Natural killer cell (primary cell): ENCODE results near the gene MTCH2. TPM values are rescaled to one million over a fixed set of nuclear protein-coding genes. Genes with fewer than 3 reads are reported as not detected.
"Not testable (repeated sequence)": the region's sequence is repeated elsewhere in the genome, so short reads cannot be mapped to it uniquely, and the experiment has no call there.

ENCODE experiments used
- ATAC-seq, 3 donors: fragments of 150-1000 bp in 2 of 3; fragments of 200-7000 bp in 1 of 3; cut with Tn5 transposase; 1 replicate in 1 of 3; 2 replicates in 2 of 3; pipeline ENCODE4 v1.10.0; 2021; ENCODE audit warnings: mild to moderate bottlenecking in 2 of 3, moderate library complexity in 2 of 3
- DNase-seq, 2 donors: peaks; one replicate each; pipeline versions ENCODE4 v3.0.0 to v3.0.0-alpha.2; 2013 to 2021; ENCODE audit warnings: mixed read lengths in 1 of 2
- H3K27ac ChIP-seq: one replicate; pipeline ENCODE4 v1.5.1; 2013; ENCODE audit warnings: mild to moderate bottlenecking, low read length
- H3K27me3 ChIP-seq: one replicate; pipeline ENCODE4 v1.6.1; 2013; ENCODE audit warnings: low read length; ENCODE audit not compliant: control insufficient read depth, insufficient read depth
- H3K36me3 ChIP-seq: one replicate; pipeline ENCODE4 v1.6.1; 2013; ENCODE audit warnings: low read length; ENCODE audit not compliant: control insufficient read depth, insufficient read depth
- H3K4me1 ChIP-seq: one replicate; pipeline ENCODE4 v1.6.1; 2013; ENCODE audit warnings: low read length; ENCODE audit not compliant: control insufficient read depth, insufficient read depth
- H3K4me3 ChIP-seq: one replicate; pipeline ENCODE4 v1.5.1; 2013; ENCODE audit warnings: low read length
- H3K9me3 ChIP-seq: one replicate; pipeline ENCODE4 v1.6.1; 2013; ENCODE audit warnings: low read length; ENCODE audit not compliant: control insufficient read depth, insufficient read depth
- H3K27ac Mint-ChIP-seq, 2 donors: one replicate each; pipeline ENCODE4 v1.8.0; 2022; ENCODE audit warnings: mild to moderate bottlenecking in 2 of 2, mixed read lengths in 2 of 2, moderate library complexity in 1 of 2
- H3K27me3 Mint-ChIP-seq, 2 donors: one replicate each; pipeline ENCODE4 v1.8.0; 2022; ENCODE audit warnings: low read depth in 2 of 2, mixed read lengths in 2 of 2
- H3K36me3 Mint-ChIP-seq: one replicate; pipeline ENCODE4 v1.8.0; 2022; ENCODE audit warnings: mixed read lengths
- H3K4me1 Mint-ChIP-seq, 2 donors: one replicate each; pipeline ENCODE4 v1.8.0; 2022; ENCODE audit warnings: mixed read lengths in 2 of 2
- H3K4me3 Mint-ChIP-seq: one replicate; pipeline ENCODE4 v1.8.0; 2022; ENCODE audit warnings: mild to moderate bottlenecking, moderate library complexity, mixed read lengths
- H3K9me3 Mint-ChIP-seq, 2 donors: one replicate each; pipeline ENCODE4 v1.8.0; 2022; ENCODE audit warnings: mixed read lengths in 2 of 2
- CTCF ChIP-seq: fragments of 200-600 bp; IDR thresholded peaks from one replicate; pipeline ENCODE4 v1.8.0; 2022; ENCODE audit warnings: antibody characterized with exemption
- WGBS: methylation state at CpG from one replicate; pipeline ENCODE4 v1.1.7; 2013; ENCODE audit warnings: missing lambda C conversion rate; ENCODE audit not compliant: insufficient coverage; 5-methylcytosine and 5-hydroxymethylcytosine counted together
- intact Hi-C: fragments of 100-400 bp; cut with micrococcal nuclease; formaldehyde crosslinking; loops from one replicate; pipeline ENCODE4 v1.14.2; 2022
- total RNA-seq, 4 donors: library from RNA; stranded (reverse); fragments of 120-200 nt in 1 of 4; gene quantifications; one replicate each; pipeline versions ENCODE4 v1.2.3 to v1.2.4, GENCODE V29; 2013 to 2022

Gene MTCH2
- total RNA-seq, 3 donors from 2014 or later (not counting 1 experiment from before 2014, with no cell fraction given), result 25.0 to 32.4 (median 31.4) TPM

GRCh38 chr11:47688991-47689390 lies 46.6 kb upstream of the MTCH2 start:
- no peaks in the 10 kb centered on the region for H3K9me3 ChIP-seq
- ATAC-seq (no peak), DNase-seq (no peak)
- intact Hi-C loops, result no loop called here
- H3K4me1 Mint-ChIP-seq, result no peaks in the 10 kb centered on the region
- H3K9me3 Mint-ChIP-seq, result no peaks in the 10 kb centered on the region
- no peaks in the 10 kb centered on the region for H3K36me3 ChIP-seq
- no peak overlapping the region for H3K4me3 ChIP-seq
- H3K27me3 ChIP-seq, result no peaks in the 10 kb centered on the region
- no peak overlapping the region for H3K27ac ChIP-seq
- H3K36me3 Mint-ChIP-seq, result no peaks in the 10 kb centered on the region
- H3K4me3 Mint-ChIP-seq, result no peak overlapping the region
- no peaks in the 10 kb centered on the region for H3K27me3 Mint-ChIP-seq
- H3K4me1 ChIP-seq, result no peaks in the 10 kb centered on the region
- TF ChIP-seq CTCF, result no peak
- WGBS, result 87% methylated on average over 1 of the region's 2 CpGs
- H3K27ac Mint-ChIP-seq, result no peak overlapping the region

DNA sequence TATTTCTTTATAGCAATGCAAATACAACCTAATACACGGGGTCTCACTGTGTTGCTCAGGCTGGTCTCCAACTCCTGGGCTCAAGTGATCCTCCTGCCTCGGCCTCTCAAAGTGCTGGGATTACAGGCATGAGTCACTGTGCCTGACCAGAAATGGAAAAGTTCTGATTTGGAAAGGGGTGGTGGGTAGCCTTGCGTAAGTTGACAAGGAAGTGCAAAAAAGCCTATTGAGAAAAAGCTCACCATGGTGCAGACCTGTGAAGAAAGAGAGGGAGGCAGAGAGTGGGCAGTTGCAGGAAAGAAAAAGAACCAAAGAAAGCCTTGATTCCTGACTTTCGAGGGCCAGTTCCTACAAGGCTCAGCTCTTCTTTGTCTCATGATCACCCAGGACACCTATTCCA lies 45.8 kb upstream of the MTCH2 start:
- Mint-ChIP-seq H3K27me3 (no peaks in the 10 kb centered on the region), H3K36me3 (no peaks in the 10 kb centered on the region), H3K4me1 (no peaks in the 10 kb centered on the region), H3K4me3 (no peak overlapping the region), H3K9me3 (no peaks in the 10 kb centered on the region), H3K27ac (no peak overlapping the region)
- TF ChIP-seq CTCF, result no peak
- no peaks in the 10 kb centered on the region for H3K27me3 ChIP-seq
- H3K4me1 ChIP-seq, result no peaks in the 10 kb centered on the region
- WGBS, result 95% methylated on average over 4 of the region's 4 CpGs
- ATAC-seq, result no peak
- no peaks in the 10 kb centered on the region for H3K36me3 ChIP-seq
- no peaks in the 10 kb centered on the region for H3K9me3 ChIP-seq
- no peak for DNase-seq
- no peak overlapping the region for H3K27ac ChIP-seq
- H3K4me3 ChIP-seq, result no peak overlapping the region
- intact Hi-C loops, result no loop called here

- H3K36me3 ChIP-seq, H3K9me3 ChIP-seq, DNase-seq, H3K27ac ChIP-seq, H3K27me3 ChIP-seq, H3K4me1 Mint-ChIP-seq, H3K9me3 Mint-ChIP-seq, H3K4me3 Mint-ChIP-seq, H3K36me3 Mint-ChIP-seq, H3K27ac Mint-ChIP-seq, H3K4me1 ChIP-seq, intact Hi-C loops, H3K27me3 Mint-ChIP-seq, ATAC-seq, H3K4me3 ChIP-seq: not testable (repeated sequence)
- no CpG with 5 or more reads among the region's 3 CpGs for WGBS
Observed at GRCh38 chr11:47686704-47687103, 44.3 kb upstream of the MTCH2 start.

DNA sequence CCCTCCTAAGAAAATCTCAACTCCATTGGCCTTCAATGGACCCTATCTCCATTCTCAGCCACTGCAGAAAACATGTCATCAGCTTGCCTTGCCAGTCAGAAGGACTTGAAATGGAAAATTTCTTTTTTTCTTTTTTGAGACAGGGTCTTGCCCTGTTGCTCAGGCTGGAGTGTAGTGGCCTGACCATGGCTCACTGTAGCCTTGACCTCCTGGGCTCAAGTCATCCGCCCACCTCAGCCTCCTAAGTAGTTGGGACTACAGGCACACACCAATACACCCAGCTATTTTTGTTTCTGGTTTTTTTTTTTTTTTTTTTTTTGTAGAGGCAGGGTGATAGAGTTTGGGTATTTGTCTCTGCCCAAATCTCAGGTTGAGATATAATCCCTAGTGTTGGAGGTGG lies 43.8 kb upstream of the MTCH2 start:
- no peak for ATAC-seq
- Histone ChIP-seq H3K9me3 (no peaks in the 10 kb centered on the region), H3K4me3 (no peak overlapping the region), H3K4me1 (no peaks in the 10 kb centered on the region), H3K27ac (no peak overlapping the region), H3K36me3 (no peaks in the 10 kb centered on the region), H3K27me3 (no peaks in the 10 kb centered on the region)
- no peak for TF ChIP-seq CTCF
- Mint-ChIP-seq H3K9me3 (no peaks in the 10 kb centered on the region), H3K36me3 (no peaks in the 10 kb centered on the region), H3K4me1 (no peaks in the 10 kb centered on the region), H3K27me3 (no peaks in the 10 kb centered on the region), H3K4me3 (no peak overlapping the region), H3K27ac (no peak overlapping the region)
- intact Hi-C loops, result no loop called here
- WGBS, result no CpG with 5 or more reads among the region's 1 CpG
- DNase-seq, result no peak
